ENCODE results near the gene TNIK. TPM values are rescaled to one million over a fixed set of nuclear protein-coding genes. Genes with fewer than 3 reads are reported as not detected.
A peak's percentile ranks its signal among the peaks of the same experiment; 100 is the strongest.

Gene TNIK
- total and polyA plus RNA-seq, 5 experiments from 2014 or later = 13.2 to 50.0 (median 16.1) TPM

GRCh38 chr3:171362575-171362974, 97.6 kb downstream of the TNIK start:
- DNase-seq (no peak), ATAC-seq (no peak)
- Mint-ChIP-seq H3K9me3 (no peaks in the 10 kb centered on the region), H3K27me3 (no peaks in the 10 kb centered on the region), H3K4me1 (peaks cover 31 to 73% (median 59%) of the 10 kb centered on the region in 4 donors), H3K36me3 (peaks cover 0 to 10% (median 8%) of the 10 kb centered on the region in 3 donors), H3K4me3 (peak overlapping the region in 1 of 10 donors; percentile 19), H3K27ac (peak overlapping the region in 3 of 10 donors; percentile 2 to 28 (median 28))
- POLR2A ChIA-PET = no interaction called here

GRCh38 chr3:171358881-171359198, 101.4 kb downstream of the TNIK start:
- peak overlapping the region in 2 of 10 donors; percentile 1 to 58 for H3K27ac Mint-ChIP-seq
- no peaks in the 10 kb centered on the region for H3K27me3 Mint-ChIP-seq
- ATAC-seq (no peak), DNase-seq (no peak)
- peaks cover 41 to 97% (median 84%) of the 10 kb centered on the region in 4 donors for H3K4me1 Mint-ChIP-seq
- POLR2A ChIA-PET = no interaction called here
- H3K36me3 Mint-ChIP-seq = peaks cover 0 to 8% (median 2%) of the 10 kb centered on the region in 3 donors
- H3K4me3 Mint-ChIP-seq = no peak overlapping the region
- H3K9me3 Mint-ChIP-seq = no peaks in the 10 kb centered on the region

- Mint-ChIP-seq H3K27ac (peak overlapping the region in 3 of 10 donors; percentile 1 to 58 (median 14)), H3K36me3 (peaks cover 0 to 8% (median 2%) of the 10 kb centered on the region in 3 donors), H3K9me3 (no peaks in the 10 kb centered on the region), H3K4me3 (no peak overlapping the region), H3K4me1 (peaks cover 41 to 93% (median 82%) of the 10 kb centered on the region in 4 donors), H3K27me3 (no peaks in the 10 kb centered on the region)
- ATAC-seq (no peak), DNase-seq (no peak)
- POLR2A ChIA-PET = interaction anchor here (0.5 kb wide), 1 partner anchor 144 kb away, joined by 3 read pairs; no protein-coding TSS in a partner anchor
Observed at GRCh38 chr3:171358181-171358880, 101.9 kb downstream of the TNIK start.

GRCh38 chr3:171357721-171358120, 102.5 kb downstream of the TNIK start:
- POLR2A ChIA-PET = no interaction called here
- peaks cover 36 to 87% (median 78%) of the 10 kb centered on the region in 4 donors for H3K4me1 Mint-ChIP-seq
- H3K27ac Mint-ChIP-seq = peak overlapping the region in 2 of 10 donors; percentile 14 to 22
- no peak overlapping the region for H3K4me3 Mint-ChIP-seq
- DNase-seq = no peak
- no peaks in the 10 kb centered on the region for H3K9me3 Mint-ChIP-seq
- no peaks in the 10 kb centered on the region for H3K27me3 Mint-ChIP-seq
- no peak for ATAC-seq
- H3K36me3 Mint-ChIP-seq = peaks cover 0 to 8% (median 2%) of the 10 kb centered on the region in 3 donors

- DNase-seq (no peak), ATAC-seq (no peak)
- Mint-ChIP-seq H3K9me3 (no peaks in the 10 kb centered on the region), H3K36me3 (peaks cover 0 to 8% (median 2%) of the 10 kb centered on the region in 3 donors), H3K27ac (peak overlapping the region in 3 of 10 donors; percentile 3 to 11 (median 7)), H3K4me3 (no peak overlapping the region), H3K27me3 (no peaks in the 10 kb centered on the region), H3K4me1 (peaks cover 33 to 79% (median 75%) of the 10 kb centered on the region in 4 donors)
- POLR2A ChIA-PET = no interaction called here
Observed at GRCh38 chr3:171356251-171356650, 104.0 kb downstream of the TNIK start.

GRCh38 chr3:171354706-171355582, 105.3 kb downstream of the TNIK start:
- Mint-ChIP-seq H3K4me1 (peaks cover 30 to 78% (median 72%) of the 10 kb centered on the region in 4 donors), H3K27ac (peak overlapping the region in 6 of 10 donors; percentile 27 to 73 (median 52))
- no peak for ATAC-seq

GRCh38 chr3:171354049-171354705, 106.0 kb downstream of the TNIK start:
- POLR2A ChIA-PET = no interaction called here

More at GRCh38 chr3:171354706-171355582, 105.3 kb downstream of the TNIK start:
- H3K9me3 Mint-ChIP-seq = no peaks in the 10 kb centered on the region
- no peak overlapping the region for H3K4me3 Mint-ChIP-seq
- DNase-seq = no peak
- H3K27me3 Mint-ChIP-seq = no peaks in the 10 kb centered on the region
- POLR2A ChIA-PET = no interaction called here
- H3K36me3 Mint-ChIP-seq = peaks cover 0 to 8% (median 2%) of the 10 kb centered on the region in 3 donors

GRCh38 chr3:171353423-171353822, 106.8 kb downstream of the TNIK start:
- no peak overlapping the region for H3K27ac Mint-ChIP-seq
- no peaks in the 10 kb centered on the region for H3K27me3 Mint-ChIP-seq
- H3K4me3 Mint-ChIP-seq = no peak overlapping the region
- ATAC-seq (no peak), DNase-seq (no peak)
- peaks cover 29 to 73% (median 69%) of the 10 kb centered on the region in 4 donors for H3K4me1 Mint-ChIP-seq
- H3K9me3 Mint-ChIP-seq = no peaks in the 10 kb centered on the region
- POLR2A ChIA-PET = no interaction called here
- peaks cover 0 to 8% (median 2%) of the 10 kb centered on the region in 3 donors for H3K36me3 Mint-ChIP-seq

More at GRCh38 chr3:171354049-171354705, 106.0 kb downstream of the TNIK start:
- DNase-seq (no peak), ATAC-seq (no peak)
- Mint-ChIP-seq H3K27ac (no peak overlapping the region), H3K9me3 (no peaks in the 10 kb centered on the region), H3K36me3 (peaks cover 0 to 8% (median 2%) of the 10 kb centered on the region in 3 donors), H3K27me3 (no peaks in the 10 kb centered on the region), H3K4me3 (no peak overlapping the region), H3K4me1 (peaks cover 32 to 78% (median 71%) of the 10 kb centered on the region in 4 donors)

- no peak overlapping the region for H3K4me3 Mint-ChIP-seq
- H3K4me1 Mint-ChIP-seq = peaks cover 24 to 76% (median 67%) of the 10 kb centered on the region in 4 donors
- H3K36me3 Mint-ChIP-seq = peaks cover 0 to 1% (median 0%) of the 10 kb centered on the region in 3 donors
- DNase-seq (no peak), ATAC-seq (no peak)
- H3K27me3 Mint-ChIP-seq = no peaks in the 10 kb centered on the region
- no peaks in the 10 kb centered on the region for H3K9me3 Mint-ChIP-seq
- POLR2A ChIA-PET = no interaction called here
- H3K27ac Mint-ChIP-seq = no peak overlapping the region
Observed at GRCh38 chr3:171352387-171352935, 107.7 kb downstream of the TNIK start.

- DNase-seq (no peak), ATAC-seq (no peak)
- H3K36me3 Mint-ChIP-seq = peaks cover 0 to 7% (median 4%) of the 10 kb centered on the region in 3 donors
- peak overlapping the region in 2 of 10 donors; percentile 7 to 22 for H3K27ac Mint-ChIP-seq
- POLR2A ChIA-PET = no interaction called here
- no peaks in the 10 kb centered on the region for H3K27me3 Mint-ChIP-seq
- H3K4me1 Mint-ChIP-seq = peaks cover 28 to 76% (median 68%) of the 10 kb centered on the region in 4 donors
- no peaks in the 10 kb centered on the region for H3K9me3 Mint-ChIP-seq
- H3K4me3 Mint-ChIP-seq = peak overlapping the region in 1 of 10 donors; percentile 36
Observed at GRCh38 chr3:171351676-171352075, 108.5 kb downstream of the TNIK start.

- no peaks in the 10 kb centered on the region for H3K27me3 Mint-ChIP-seq
Observed at GRCh38 chr3:171350364-171350763, 109.8 kb downstream of the TNIK start.

GRCh38 chr3:171349392-171349791, 110.8 kb downstream of the TNIK start:
- DNase-seq (no peak), ATAC-seq (no peak)
- H3K36me3 Mint-ChIP-seq = peaks cover 10 to 22% (median 17%) of the 10 kb centered on the region in 3 donors
- peak overlapping the region in 1 of 10 donors; percentile 36 for H3K27ac Mint-ChIP-seq
- H3K27me3 Mint-ChIP-seq = no peaks in the 10 kb centered on the region
- POLR2A ChIA-PET = no interaction called here
- peaks cover 0 to 5% (median 0%) of the 10 kb centered on the region in 9 donors for H3K9me3 Mint-ChIP-seq
- peaks cover 27 to 70% (median 61%) of the 10 kb centered on the region in 4 donors for H3K4me1 Mint-ChIP-seq
- no peak overlapping the region for H3K4me3 Mint-ChIP-seq

More at GRCh38 chr3:171350364-171350763, 109.8 kb downstream of the TNIK start:
- DNase-seq (no peak), ATAC-seq (no peak)
- Mint-ChIP-seq H3K4me3 (no peak overlapping the region), H3K4me1 (peaks cover 28 to 74% (median 65%) of the 10 kb centered on the region in 4 donors), H3K36me3 (peaks cover 0 to 15% (median 14%) of the 10 kb centered on the region in 3 donors), H3K9me3 (no peaks in the 10 kb centered on the region), H3K27ac (no peak overlapping the region)
- POLR2A ChIA-PET = interaction anchor here (0.8 kb wide), 1 partner anchor 16 kb away, joined by 8 read pairs; no protein-coding TSS in a partner anchor
